DLD1 (cell line): Measurements from ENCODE around the gene SGMS1.
"Not testable (repeated sequence)": the region's sequence is repeated elsewhere in the genome, so short reads cannot be mapped to it uniquely, and the experiment has no call there.

Experiments used
- in situ Hi-C: cut with HindIII; loops from 2 replicates; pipeline ENCODE4 v1.10.0; 2017; ENCODE audit warnings: low sequenced_read_pairs

The SGMS1 gene

GRCh38 chr10:50384898-50385297, 238.9 kb downstream of the SGMS1 start:
- in situ Hi-C loops = no loop called here

- in situ Hi-C loops = no loop called here
Measured at GRCh38 chr10:50384238-50384637, 239.5 kb downstream of the SGMS1 start.

DNA sequence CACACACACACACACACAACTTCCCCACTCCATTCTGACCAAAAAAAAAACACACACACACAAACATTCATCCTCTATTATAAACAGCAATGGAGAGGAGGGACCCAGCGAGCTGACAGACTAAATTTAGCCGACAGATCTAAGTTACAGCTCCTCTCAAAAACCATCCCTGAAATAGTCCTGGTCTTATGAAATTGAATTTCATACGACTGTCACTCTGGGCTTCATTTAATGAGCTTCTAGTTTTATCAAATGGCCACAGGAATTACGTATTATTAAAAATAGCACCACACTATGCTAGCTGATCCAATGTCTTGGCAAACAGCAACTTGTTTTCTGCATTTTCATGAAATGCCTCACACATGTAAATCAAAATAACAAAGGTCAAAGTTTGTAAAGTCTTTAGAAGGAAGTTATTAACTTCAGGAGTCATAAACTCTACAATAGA, 241.2 kb downstream of the SGMS1 start:
- in situ Hi-C loops = no loop called here

DNA sequence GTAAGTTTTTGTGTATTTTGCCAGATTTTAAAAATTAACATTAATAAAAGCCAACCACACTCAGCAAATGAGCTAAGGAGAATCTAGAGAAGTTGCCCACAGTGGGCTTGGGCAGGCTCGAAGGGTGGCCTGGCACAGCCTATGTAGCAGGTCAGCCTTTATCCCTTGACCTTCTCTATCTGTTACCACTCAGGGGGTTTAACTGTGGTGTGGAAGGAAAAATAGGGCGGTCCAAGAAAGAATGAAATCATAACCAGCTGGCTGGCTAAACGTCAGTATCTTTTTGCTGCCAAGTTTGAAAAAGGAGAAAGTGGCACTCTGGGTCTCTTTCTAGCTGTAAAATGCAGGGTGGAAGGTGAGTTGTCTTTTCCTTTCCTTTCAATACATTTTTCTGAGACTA, 242.1 kb downstream of the SGMS1 start:
- in situ Hi-C loops = no loop called here

GRCh38 chr10:50379616-50380015, 244.1 kb downstream of the SGMS1 start:
- in situ Hi-C loops = no loop called here

GRCh38 chr10:50375745-50376144, 248.0 kb downstream of the SGMS1 start:
- in situ Hi-C loops = no loop called here

DNA sequence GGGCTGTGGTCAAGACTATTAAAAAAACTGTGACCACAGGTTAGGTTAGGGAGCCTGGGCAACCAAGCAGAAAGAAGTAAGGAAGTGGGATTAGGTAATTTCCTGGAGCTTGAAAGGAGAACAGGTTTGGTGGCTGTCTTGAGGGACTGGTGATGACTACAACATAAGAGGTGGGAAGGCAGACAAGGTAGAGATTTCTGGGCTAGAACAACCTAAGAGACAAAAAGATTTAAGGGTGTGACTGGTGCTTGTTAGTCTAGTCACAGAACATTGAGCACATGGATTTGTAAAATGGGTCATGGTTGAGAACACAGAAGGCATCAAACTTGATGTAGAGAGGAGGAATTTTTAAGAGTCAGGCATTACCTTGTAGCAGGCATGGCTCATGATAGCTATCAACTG, 248.7 kb downstream of the SGMS1 start:
- in situ Hi-C loops = no loop called here

DNA sequence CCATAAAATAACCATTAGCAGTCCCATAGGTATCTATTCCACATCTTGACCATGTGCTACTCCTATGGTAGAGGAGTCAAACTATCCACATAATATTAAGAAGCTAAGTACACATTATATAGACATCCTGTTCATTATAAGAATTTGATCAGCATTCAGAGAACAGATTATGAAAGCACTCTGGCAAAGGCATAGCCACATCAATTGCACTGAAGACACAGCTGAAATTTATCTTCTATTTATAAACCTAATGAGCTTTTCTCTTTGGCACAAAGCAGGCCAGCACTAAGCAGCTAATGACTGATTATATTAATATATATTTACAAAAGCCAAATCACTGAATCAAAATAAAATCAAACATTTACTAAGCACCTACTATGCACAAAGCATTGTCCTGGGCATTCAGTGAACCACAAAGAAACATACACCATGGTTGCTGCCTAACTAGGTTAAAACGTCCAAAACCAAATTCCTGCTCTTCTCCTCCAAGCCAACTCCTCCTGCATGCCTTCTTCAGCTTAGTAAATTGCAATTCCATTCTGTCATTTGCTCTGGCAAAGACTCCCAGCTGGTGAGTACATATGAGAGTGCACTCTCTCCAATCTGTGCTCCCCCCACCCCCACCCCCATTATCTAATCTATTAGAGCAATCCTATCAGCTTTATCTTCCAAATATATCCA, 249.8 kb downstream of the SGMS1 start:
- in situ Hi-C loops = no loop called here

- in situ Hi-C loops = no loop called here
Measured at GRCh38 chr10:50369931-50370330, 253.8 kb downstream of the SGMS1 start.

DNA sequence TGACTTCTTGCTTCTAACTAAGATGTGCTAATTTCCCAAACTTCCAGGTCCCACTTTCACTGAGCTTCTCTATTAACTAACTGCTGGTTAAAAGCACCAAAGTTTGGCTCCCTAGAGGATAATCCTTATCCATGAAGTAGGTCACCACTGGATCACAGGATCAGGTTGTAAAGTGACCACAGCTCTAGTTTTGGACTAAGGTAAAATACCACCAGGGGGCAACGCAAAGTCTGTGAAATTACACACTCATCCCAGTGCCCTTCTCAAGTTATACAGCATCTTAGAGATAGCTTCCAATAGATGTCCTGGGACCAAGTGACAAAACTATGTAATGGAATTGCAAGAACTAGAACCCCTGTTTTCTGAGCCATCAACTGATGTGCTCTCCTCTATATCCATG, 256.0 kb downstream of the SGMS1 start:
- in situ Hi-C loops = no loop called here

GRCh38 chr10:50366421-50366820, 257.3 kb downstream of the SGMS1 start:
- in situ Hi-C loops = not testable (repeated sequence)

- in situ Hi-C loops = not testable (repeated sequence)
Measured at GRCh38 chr10:50364730-50365129, 259.0 kb downstream of the SGMS1 start.

DNA sequence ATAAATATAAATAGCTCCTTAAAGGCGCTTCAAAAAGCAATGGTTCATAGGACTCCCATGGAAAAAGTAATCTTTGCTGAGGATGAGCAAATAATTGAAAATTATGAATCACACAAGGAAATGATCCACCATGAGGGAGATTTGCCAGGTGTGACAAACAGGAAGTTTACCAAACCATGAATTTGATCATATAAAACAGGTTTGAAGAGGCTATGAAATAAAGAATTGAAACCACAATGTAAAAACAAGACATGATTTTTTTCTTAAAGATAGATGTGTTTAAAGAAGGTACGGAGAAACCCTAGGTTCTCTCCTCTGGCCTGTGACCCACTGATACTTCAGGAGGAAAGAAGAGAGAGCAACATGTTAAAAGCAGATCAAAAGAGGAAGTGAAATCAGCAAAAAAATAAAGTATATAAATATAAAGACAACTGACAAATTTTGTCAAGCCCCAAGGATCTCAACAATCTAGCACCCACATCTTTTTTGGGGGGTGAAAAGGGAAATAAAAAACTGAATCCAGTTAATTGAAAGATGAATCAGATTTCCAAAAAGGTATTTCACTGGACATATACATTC, 261.1 kb downstream of the SGMS1 start:
- in situ Hi-C loops = no loop called here

DNA sequence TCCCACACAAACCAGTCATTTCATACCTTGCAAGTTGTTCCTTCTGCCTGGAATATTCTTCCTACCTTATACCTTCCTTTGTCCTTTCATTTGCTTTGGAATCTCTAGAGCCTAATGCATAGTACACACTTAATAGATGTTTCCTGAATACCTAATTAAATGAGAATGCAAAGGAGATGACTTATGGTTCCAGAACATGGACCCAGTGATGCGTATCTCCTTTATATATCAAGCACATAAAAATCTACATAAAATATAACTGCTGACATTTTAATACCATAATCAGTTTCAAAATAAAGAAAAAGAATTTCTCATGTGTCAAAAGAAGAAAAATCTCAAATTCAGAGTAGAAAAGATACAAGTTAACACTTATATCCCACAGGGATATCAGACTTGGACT, 261.8 kb downstream of the SGMS1 start:
- in situ Hi-C loops = no loop called here

- in situ Hi-C loops = no loop called here
Measured at GRCh38 chr10:50360077-50360850, 263.5 kb downstream of the SGMS1 start.

GRCh38 chr10:50358925-50359687, 264.6 kb downstream of the SGMS1 start:
- in situ Hi-C loops = no loop called here

- in situ Hi-C loops = no loop called here
Measured at GRCh38 chr10:50358411-50358810, 265.3 kb downstream of the SGMS1 start.

DNA sequence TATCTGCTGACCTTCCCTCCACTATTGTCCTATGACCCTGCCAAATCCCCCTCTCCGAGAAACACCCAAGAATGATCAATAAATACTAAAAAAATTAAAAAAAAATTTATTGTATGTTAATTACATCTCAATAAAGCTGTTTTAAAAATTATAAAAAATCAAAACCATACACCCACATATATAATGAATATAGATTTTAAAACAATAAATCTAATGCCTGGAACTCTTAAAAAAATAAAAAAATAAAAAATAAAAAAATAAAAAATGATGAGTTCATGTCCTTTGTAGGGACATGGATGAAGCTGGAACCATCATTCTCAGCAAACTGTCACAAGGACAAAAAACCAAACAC, 267.3 kb downstream of the SGMS1 start:
- in situ Hi-C loops = not testable (repeated sequence)

DNA sequence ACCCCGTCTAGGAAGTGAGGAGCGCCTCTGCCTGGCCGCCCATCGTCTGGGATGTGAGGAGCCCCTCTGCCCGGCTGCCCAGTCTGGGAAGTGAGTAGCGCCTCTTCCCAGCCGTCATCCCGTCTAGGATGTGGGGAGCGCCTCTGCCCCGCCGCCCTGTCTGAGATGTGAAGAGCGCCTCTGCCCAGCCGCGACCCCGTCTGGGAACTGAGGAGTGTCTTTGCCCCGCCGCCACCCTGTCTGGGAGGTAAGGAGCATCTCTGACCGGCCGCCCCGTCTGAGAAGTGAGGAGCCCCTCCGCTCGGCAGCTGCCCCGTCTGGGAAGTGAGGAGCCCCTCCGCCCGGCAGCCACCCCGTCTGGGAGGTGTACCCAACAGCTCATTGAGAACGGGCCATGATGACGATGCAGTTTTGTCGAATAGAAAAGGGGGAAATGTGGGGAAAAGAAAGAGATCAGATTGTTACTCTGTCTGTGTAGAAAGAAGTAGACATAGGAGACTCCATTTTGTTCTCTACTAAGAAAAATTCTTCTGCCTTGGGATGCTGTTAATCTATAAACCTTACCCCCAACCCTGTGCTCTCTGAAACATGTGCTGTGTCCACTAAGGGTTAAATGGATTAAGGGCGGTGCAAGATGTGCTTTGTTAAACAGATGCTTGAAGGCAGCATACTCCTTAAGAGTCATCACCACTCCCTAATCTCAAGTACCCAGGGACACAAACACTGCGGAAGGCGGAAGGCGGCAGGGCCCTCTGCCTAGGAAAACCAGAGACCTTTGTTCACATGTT, 267.9 kb downstream of the SGMS1 start:
- in situ Hi-C loops = not testable (repeated sequence)

- in situ Hi-C loops = no loop called here
Measured at GRCh38 chr10:50351483-50352146, 272.1 kb downstream of the SGMS1 start.
